Stimulated activated CD8-positive, alpha-beta memory T cell treated with anti-CD3 and anti-CD28 coated beads, Interleukin-4, amount 100 ng/mL, for 48 hours (primary cell): ENCODE measurements around the gene RBP3.

Source experiments
- DNase-seq: peaks from one replicate; pipeline ENCODE4 v3.0.0-alpha.2; 2020

The RBP3 gene

DNA sequence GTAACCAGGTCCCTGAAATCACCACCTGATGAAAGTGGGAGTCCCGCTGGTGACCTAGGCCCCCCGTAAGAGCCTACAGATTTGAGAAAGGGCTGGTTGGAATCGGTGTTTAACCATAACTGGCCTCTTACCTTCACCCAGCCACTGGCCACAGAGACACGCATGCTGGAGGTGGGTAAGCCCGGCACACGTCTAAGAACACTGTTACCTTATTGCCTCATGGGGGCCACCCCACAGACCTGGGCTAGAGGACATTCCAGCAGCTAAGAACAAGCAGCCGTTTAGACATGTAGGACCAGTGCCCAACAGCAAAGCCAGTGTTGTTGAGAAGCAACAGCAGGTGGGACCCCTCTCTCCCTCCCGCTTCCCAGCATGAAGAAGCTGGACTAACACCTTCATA, 28.4 kb upstream of the RBP3 start:
- no peak for DNase-seq

DNA sequence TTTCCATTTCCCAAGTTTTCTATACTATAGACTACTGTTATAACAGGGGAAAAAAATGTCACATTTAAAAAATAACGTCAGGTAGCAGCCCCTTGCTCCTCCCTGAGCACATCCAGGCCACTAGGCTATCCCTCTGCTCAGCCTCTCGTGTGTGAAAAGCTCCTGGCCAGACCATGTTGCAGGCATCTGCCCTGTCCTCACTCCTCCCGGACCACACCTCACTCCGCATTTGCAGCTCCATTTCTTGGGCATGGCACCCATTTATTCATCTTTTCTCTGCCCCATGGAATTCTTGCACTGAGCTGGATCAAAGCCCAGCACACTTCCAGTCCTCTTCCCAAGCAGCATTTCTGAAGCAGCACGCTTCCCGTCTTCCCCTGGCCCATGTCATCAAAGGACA, 27.4 kb upstream of the RBP3 start:
- DNase-seq, result no peak

DNA sequence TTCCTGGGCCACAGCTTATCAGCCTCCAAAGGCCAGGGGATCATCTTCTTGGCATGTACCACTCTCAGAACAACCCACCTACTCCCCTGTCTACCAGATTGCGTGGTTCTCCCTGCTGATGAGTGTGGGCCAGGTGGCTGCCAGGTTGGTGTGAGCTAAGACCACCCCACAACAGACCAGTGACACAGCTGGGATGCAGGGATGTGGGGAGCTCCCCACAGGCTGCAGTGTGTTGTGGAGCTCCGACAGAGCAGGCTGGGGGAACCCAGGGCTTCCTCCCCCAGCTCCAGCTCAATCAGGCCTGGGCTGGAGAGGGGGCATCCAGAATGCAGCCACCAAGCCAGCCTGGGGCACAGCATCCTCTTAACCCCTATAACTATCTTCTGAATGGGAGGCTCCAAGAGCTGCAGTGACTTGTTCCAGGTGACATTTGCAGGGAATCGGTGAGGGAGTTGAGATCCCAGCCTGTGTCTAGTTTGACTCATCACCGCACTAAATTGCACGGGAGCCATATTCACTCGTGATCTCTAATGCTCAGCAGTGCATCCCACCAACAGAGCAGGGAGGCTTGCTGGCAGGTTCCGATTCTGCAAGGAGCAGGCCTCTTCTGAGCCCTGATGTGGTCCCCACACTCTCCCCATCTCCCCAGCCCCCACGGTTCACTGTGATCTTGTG, 26.5 kb upstream of the RBP3 start:
- no peak for DNase-seq

DNA sequence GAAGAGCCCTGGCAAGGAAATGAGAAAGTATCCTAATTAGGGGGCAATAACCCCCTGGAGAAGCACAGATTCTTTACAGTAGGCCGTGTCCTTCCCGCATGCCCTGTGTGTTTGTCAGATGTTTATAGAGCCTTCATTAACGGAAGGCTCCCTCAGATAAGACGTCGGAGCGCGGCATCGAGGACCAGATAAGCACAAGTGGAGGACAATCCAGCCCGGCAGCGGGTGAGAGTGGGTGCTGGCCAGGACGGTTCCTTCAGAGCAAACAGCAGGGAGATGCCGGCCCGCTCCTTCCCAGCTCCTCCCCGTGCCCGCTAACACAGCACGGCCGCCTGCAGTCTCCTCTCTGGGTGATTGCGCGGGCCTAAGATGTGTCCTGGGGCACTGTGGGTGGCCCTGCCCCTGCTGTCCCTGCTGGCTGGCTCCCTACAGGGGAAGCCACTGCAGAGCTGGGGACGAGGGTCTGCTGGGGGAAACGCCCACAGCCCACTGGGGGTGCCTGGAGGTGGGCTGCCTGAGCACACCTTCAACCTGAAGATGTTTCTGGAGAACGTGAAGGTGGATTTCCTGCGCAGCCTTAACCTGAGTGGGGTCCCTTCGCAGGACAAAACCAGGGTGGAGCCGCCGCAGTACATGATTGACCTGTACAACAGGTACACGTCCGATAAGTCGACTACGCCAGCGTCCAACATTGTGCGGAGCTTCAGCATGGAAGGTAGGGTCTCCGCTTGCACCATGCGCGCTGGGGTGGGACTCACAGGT, 25.7 kb upstream of the RBP3 start, which contains the start of gene GDF2:
Gene GDF2 (plus strand): TSS at position 155 of the 762 bp plus-strand sequence. CDS start 215 bp downstream, at position 370.
- no peak for DNase-seq

DNA sequence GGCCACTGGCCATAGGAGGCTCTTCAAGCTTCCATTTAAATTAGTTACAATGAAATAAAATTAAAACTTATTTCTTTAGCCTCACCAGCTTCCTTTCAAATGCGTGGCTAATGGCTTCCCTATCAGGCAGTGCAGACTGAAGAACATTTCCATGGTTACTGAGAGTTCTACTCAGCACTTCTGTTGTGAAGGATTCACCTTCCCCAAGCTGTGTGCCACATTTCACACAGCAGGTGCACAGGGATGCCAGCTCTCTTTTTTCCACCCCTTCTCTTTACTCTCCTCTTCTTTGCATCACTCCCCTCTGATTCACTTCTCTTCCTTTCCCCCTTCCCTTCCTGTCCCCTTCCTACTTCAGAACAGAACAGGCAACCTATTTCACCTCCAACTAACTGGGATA, 25.1 kb upstream of the RBP3 start:
- no peak for DNase-seq

DNA sequence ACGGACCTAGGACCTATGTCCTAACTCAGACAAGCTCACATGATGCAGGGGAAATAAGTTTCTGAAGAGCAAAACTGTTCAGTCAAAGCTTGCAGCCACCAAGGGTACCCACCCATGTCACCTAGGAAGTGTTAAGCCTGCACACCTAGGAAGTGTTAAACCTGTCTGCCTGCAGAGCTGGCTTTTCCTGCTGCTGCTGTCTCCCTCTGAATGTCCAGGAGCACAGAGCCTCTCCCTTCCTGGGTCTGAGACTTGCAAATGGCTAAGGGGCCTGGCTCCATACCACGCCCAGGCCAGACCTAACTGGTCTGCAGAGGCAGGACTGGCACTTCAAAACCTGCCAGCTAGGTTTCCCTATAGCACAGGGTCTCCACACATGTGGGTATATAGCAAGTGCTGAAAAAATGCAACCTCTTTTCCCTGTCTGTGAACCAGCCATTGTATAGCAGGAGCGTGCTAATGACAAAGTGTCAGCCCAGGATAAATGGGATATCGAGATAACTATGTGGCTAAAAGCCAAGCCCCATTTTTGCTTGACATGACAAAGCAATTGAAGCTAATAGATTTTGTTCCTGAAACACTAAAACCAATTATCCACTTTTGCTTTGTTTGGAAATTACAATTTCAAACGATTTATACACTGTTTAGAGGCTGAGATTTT, 24.4 kb upstream of the RBP3 start:
- no peak for DNase-seq

DNA sequence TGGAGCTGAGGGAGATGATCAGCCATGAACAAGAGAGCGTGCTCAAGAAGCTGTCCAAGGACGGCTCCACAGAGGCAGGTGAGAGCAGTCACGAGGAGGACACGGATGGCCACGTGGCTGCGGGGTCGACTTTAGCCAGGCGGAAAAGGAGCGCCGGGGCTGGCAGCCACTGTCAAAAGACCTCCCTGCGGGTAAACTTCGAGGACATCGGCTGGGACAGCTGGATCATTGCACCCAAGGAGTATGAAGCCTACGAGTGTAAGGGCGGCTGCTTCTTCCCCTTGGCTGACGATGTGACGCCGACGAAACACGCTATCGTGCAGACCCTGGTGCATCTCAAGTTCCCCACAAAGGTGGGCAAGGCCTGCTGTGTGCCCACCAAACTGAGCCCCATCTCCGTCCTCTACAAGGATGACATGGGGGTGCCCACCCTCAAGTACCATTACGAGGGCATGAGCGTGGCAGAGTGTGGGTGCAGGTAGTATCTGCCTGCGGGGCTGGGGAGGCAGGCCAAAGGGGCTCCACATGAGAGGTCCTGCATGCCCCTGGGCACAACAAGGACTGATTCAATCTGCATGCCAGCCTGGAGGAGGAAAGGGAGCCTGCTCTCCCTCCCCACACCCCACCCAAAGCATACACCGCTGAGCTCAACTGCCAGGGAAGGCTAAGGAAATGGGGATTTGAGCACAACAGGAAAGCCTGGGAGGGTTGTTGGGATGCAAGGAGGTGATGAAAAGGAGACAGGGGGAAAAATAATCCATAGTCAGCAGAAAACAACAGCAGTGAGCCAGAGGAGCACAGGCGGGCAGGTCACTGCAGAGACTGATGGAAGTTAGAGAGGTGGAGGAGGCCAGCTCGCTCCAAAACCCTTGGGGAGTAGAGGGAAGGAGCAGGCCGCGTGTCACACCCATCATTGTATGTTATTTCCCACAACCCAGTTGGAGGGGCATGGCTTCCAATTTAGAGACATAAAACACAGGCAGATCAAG, 22.6 kb upstream of the RBP3 start:
- no peak for DNase-seq

DNA sequence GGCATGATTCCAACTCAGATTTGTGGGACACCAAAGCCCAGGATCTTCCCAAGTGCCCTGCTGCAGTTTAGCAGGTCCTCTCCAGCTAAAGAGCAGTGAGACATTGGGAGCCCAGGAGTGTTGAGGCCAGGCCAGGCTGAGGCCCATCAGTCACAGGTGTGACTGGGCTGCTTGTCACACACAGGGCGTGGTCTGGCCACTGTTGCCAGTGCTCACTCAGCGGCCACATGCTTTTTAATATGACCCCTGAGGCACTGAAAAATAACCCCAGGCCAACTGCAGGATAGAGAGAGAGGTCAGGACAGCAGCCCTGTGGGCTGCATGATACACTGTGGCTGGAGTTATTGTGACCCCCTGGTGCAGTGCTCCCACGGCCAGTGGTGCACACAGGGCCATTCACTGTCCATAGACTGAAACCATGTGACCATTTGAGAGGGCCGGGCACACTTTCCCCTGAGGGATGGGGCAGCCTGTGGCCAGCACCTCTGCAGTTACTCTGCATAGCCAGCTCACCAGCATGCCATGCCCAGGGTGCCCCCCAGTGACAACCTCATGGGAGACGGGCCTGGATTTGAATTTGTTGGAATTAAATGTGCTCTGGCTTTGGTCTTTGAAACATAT, 21.7 kb upstream of the RBP3 start:
- DNase-seq, result no peak

DNA sequence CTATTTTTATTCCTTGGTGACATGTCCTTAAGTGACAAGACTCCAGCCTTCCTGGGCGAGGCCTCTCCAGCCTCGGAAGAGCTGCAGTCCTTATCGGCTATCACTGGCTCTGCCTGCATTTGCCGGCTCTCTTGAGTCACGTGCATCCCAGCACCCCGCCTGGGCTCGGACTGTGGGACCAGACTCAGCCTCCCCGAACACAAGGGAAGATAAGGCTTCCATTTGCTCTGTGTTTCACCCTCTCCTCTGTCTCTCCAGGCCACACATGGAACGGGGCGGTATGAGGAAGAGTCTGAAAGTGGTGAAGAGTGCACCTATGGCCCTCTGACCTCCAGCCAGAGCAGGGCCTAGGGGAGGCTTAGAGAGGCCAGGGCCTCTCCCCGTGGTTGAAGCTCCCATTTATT, 21.2 kb upstream of the RBP3 start:
- no peak for DNase-seq

DNA sequence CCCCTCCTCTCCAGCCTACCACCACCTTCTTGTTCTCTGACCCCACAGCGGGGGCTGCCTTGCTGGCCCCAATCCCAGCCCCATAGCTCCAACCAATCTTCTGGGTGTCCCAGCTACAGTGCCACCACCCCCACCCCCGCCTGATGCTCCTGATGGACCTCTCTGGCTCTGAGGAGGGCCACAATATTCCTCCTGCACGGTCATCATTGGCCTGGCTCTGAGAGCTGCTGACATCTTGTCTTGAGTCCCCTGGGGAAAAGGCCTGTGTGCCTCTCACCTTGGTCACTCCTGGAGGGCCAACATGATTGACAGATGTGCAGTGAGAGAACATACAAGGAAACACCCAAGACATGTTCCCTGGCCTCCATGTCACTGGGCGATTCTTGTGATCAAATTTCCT, 18.3 kb upstream of the RBP3 start:
- DNase-seq, result no peak

DNA sequence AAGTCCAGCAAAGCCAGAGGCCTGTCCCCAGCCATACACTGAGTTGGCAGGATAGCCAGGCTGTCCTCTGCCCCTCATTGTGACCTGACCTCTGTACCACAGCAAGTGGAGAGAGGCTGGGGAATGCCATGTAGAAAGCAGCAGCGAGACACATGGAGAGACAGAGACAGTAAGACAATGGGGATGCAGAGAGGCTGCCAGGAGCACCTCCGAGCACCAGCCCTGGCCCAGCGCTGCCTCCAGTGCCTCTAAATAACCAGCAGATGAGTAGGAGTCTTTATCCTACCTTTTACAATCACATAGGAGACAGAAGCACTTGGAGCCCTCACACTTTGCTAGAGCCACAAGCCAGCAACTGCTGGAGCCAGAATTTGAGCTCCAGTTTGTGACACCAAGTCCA, 17.8 kb upstream of the RBP3 start:
- DNase-seq, result no peak

DNA sequence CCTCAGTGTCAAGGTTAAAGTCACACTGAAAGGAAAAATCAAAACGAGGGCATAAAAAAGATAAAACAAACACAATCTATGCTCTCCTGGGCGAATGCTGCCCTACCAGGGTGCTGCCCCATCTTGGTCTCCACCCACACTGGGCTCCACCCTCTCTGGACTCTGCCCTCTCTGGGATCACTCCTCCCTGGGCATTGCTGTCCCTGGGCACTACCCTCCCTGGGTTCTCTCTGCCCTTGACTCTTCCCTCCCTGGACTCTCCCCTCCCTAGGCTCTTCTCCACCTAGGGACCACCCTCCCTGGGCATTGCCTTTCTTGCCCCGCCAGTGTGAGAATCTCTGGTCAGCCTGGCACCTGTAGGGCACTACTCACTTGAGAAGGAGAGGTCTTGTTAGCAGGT, 17.4 kb upstream of the RBP3 start:
- no peak for DNase-seq

DNA sequence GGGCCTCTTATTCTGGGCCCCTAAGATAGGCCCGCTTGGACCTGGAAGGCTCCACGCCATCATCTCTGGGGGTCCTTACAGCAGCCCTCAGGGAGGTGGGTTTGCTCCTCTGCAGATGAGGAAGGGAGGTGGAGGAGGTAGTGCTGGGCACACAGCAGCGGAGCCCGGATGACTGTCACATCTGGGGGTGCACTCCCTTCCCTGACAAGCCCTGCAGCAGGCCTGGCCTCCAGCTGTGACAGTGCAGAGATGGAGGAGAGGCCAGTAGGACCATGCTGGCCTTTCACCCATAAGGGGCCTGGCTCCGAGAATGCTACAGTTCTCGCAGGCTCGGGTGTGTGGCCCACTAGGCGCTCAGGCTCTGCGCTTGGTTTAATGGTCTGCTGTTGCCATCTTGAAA, 16.7 kb upstream of the RBP3 start:
- DNase-seq, result no peak

DNA sequence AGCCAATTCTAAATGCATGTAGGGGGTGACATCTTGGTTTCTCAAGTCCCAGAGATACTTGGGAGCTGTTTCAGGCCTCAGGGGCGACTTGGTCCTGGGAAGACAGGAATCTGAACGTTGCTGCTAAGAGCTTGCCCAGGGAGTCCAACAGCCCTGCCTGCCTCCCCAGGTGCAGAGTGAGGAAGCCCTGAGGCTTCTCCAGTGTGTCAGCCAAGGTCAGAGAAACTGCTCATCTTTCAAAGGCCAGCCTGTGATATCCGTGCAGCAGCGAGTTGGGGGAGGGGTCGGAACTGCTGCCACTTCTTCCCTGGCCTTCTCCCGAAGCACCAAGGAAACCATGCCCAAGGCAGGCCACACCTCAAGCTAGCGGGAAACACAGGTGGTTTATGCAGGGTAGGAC, 16.2 kb upstream of the RBP3 start:
- no peak for DNase-seq

DNA sequence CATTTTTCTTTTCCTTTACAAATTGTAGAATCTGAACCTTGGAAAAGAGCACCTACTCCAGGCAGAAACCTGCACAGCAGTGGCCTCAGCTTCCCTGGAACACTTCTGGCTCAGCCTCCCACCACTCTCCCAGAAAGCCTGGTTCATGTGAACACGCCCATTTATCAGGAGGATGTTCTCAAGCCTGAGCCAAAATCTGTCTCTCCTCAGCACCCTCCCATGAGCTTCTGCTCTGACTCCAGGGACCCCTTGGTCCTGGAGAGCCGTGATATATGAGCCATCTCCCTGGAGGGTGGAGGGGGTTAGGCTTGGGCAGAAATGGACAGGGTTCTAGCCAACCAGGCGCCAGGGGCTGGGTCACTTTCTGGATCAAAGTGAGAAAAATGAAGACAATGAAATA, 15.8 kb upstream of the RBP3 start:
- no peak for DNase-seq

DNA sequence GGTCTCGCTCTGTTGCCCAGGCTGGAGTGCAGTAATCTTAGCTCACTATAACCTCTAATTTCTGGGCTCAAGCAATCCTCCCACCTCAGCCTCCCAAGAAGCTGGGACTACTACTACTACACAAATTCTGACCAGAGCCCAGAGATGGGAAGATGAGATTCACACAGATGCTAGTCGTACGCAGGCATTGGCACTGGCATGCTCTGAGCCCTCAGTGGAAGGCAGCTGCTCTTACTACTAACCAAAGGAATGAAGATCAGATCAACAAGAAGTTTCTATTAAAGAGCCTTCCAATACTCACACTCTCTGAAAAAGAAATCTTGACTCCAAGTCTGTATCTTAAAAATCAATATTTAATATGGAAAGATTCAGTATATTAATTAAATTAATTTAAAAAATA, 15.2 kb upstream of the RBP3 start:
- DNase-seq, result no peak

DNA sequence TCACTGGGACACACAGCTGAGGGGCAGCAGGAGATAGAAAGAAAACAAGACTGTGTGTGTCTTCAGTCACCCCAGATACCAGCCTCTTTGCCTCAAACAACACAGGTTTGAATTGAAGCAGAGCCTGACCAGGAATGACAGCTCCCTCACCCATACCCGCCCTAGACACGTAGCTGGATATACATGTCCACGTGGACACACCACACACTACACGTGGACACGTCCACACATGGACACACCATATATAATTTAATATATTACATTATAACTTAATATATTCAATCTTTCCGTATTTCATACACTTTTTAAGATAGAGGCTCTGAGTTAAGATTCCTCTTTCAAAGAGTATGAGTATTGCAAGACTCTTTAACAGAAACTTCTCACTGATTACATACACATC, 14.6 kb upstream of the RBP3 start:
- no peak for DNase-seq

DNA sequence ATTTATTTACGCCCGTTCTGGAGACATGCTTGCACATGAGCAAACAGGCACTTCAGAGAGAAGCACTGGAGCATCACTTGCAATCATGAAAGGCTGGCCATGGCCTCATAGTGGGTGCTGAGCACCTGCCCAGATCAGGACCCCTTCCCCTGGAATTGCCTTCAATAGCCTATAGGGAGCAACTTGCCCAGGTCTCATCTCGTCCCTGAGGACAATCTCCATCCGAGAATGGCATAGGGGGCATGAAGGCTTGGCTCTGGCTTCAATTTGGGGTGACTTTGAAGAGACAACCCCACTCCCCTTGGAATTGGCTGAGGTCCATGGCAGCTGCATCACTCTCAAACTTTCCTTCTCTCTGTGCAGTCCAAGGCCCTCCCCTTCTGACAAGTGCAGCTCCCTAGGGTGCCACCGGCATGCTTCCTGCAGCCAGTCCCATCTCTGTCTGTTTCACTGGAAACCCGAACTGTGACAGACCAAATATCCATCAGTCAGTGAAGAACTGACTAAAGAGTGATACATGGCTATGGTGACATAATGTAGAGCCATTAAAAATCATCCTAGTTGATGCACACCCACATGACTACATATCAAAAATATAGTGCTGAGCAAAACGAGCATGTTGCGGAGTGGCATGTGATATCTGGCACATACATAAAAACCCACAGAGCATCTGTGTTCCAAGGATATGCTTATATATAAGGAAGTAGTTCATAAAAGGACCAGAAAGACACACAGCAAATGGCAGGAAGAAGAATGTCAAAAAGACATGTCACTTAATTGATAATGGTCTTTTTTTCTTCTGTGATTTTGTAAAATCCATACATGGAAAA, 13.5 kb upstream of the RBP3 start:
- no peak for DNase-seq

DNA sequence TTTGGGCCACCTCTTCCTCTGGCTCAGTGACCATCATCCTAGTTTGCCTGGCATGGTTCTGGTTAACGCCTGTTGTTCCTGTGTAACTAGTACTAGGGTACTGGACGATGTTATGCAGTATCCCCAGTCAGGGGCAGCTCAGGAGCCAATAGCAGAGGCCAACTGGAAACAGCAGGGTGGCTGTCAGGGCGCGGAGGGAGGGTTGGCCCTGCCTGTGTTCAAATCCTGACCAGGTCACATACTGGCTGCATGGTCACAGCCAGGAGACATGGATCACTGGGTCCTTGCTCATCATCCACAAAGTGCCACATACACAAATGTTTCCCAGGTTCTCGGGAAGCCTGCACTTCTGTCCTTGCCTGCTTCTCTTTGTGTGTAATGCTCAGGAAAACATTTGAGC, 12.3 kb upstream of the RBP3 start:
- no peak for DNase-seq

DNA sequence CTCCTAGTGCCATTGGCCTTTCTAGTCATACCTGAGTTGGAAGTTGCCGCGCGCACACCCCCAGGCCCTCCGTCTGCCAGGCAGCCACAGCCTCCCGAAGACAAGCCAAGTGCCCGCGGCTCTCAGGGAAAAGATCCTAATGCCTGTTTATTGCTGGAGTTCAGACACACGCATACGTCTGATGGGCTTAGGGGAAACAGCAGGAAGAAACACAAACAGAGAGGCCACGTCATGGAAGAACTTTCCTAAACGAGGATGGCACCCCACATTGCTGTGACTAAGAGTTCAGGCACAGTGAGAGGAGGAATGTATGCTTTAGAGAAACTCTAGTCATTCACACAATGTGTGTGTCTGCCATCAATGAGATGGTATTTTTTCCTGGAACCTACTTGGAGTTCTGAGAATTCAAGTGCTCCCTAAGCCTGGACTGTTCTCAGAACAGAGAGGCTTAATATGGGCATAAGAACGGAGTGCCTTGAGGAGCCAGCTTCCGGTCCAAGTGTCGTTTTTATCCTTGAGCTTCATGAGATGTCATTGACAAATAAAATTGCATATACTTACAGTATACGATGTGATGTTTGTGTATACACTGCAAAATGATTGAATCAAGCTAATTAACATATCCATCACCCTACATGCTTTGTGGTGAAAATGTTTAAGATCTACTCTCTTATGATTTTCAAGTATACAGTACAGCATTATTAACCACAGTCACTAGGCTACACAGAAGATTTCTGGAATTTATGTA, 11.6 kb upstream of the RBP3 start:
- no peak for DNase-seq

DNA sequence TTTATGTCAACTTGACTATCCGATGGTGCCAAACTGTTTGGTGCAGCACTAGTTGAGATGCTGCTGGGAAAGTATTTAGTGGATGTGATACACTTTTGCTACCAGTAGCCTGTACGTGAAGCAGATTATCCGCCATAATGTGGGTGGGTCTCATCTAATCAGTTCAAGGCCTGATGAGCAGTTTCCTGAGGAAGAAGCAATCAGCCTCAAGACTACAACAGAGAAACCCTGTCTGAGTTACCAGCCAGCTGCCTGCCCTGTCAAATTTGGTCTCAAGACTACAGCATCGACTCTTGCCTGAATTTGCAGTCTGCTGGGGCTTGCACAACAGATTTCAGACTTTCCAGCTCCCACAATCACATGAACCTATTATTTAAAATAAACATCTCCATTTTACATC, 10.9 kb upstream of the RBP3 start:
- DNase-seq, result no peak
